Naive B cell (primary cell): Measurements from ENCODE around the gene CZIB. TPM values are rescaled to one million over a fixed set of nuclear protein-coding genes. Genes with fewer than 3 reads are reported as not detected.

Source experiments
- ATAC-seq, 2 donors: fragments of 150-1000 bp; cut with Tn5 transposase; 2 replicates each; pipeline ENCODE4 v1.10.0; 2021; ENCODE audit warnings: low read depth in 2 of 2, mild to moderate bottlenecking in 2 of 2, moderate library complexity in 2 of 2
- DNase-seq: peaks from one replicate; pipeline ENCODE4 v3.0.0; 2022
- H3K27ac Mint-ChIP-seq, 6 donors: one replicate each; pipeline ENCODE4 v1.8.0; 2020 to 2022; ENCODE audit warnings: mild to moderate bottlenecking in 6 of 6, mixed read lengths in 6 of 6, moderate library complexity in 5 of 6, inconsistent platforms in 2 of 6
- H3K27me3 Mint-ChIP-seq, 3 donors: one replicate each; pipeline ENCODE4 v1.8.0; 2021 to 2022; ENCODE audit warnings: mixed read lengths in 3 of 3, mild to moderate bottlenecking in 1 of 3
- H3K36me3 Mint-ChIP-seq, 2 donors: one replicate each; pipeline ENCODE4 v1.8.0; 2020 to 2022; ENCODE audit warnings: mixed read lengths in 2 of 2, inconsistent platforms in 1 of 2, mild to moderate bottlenecking in 1 of 2
- H3K4me1 Mint-ChIP-seq, 3 donors: one replicate each; pipeline ENCODE4 v1.8.0; 2020 to 2022; ENCODE audit warnings: mixed read lengths in 3 of 3, inconsistent platforms in 1 of 3, mild to moderate bottlenecking in 1 of 3, moderate library complexity in 1 of 3
- H3K4me3 Mint-ChIP-seq, 8 donors: one replicate each; pipeline ENCODE4 v1.8.0; 2020 to 2022; ENCODE audit warnings: mild to moderate bottlenecking in 8 of 8, mixed read lengths in 8 of 8, moderate library complexity in 8 of 8, inconsistent platforms in 2 of 8
- H3K9me3 Mint-ChIP-seq, 7 donors: one replicate each; pipeline ENCODE4 v1.8.0; 2020 to 2022; ENCODE audit warnings: mixed read lengths in 7 of 7, mild to moderate bottlenecking in 5 of 7, inconsistent platforms in 2 of 7, moderate library complexity in 1 of 7
- polyA plus RNA-seq, 6 donors: library from polyadenylated mRNA; unstranded; fragments of 300-500 nt; fragmentation: Illumina TruSeq; gene quantifications; one replicate each; pipeline ENCODE4 v1.2.3, GENCODE V29; 2021; ENCODE audit warnings: low read depth in 6 of 6

The CZIB gene
- polyA plus RNA-seq, result 10 to 100 TPM; 34.5 to 63.0 (median 52.5) TPM

- Mint-ChIP-seq H3K9me3 (no peaks in the 10 kb centered on the region), H3K4me3 (peak within 1 kb of the TSS; percentile 88 to 97 (median 96)), H3K4me1 (peaks cover 19 to 27% (median 22%) of the 10 kb centered on the region in 3 donors), H3K27ac (peak within 1 kb of the TSS; percentile 96 to 98 (median 98)), H3K36me3 (no peaks in the 10 kb centered on the region), H3K27me3 (no peaks in the 10 kb centered on the region)
- DNase-seq (peak; percentile 95), ATAC-seq (peak; percentile 91)
These were observed at the start of gene CZIB for GRCh38 chr1:53220171-53220961. Gene CZIB, minus strand, starts transcription at chr1:53220634. Its CDS starts 59 bp downstream, at chr1:53220575.

DNA sequence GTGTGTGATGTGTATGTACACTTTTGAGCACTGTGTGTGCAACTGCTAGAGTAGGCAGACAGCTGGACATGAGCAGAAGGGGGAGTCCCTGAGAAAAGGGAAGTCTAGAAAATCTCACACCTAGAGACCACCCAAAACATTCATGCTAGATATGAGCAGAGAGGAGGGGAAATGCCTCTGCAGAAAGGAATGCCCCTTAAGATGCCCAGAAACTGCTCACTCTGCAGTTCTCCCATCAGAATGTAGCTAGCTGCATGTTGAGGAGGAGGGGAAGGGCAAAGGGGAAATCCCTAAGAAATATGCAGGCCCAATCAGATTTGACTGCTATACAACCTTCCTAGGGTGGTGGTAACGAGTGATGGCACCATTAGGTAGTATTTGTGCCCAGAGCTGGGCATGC, 49.7 kb upstream of the CZIB start:
- no peak for DNase-seq
- Mint-ChIP-seq H3K4me1 (peaks cover 9 to 13% (median 10%) of the 10 kb centered on the region in 3 donors), H3K27ac (no peak overlapping the region), H3K9me3 (no peaks in the 10 kb centered on the region), H3K27me3 (no peaks in the 10 kb centered on the region), H3K36me3 (peaks cover 0 to 4% of the 10 kb centered on the region in 2 donors), H3K4me3 (no peak overlapping the region)
- ATAC-seq, result peak; percentile 67 to 72

GRCh38 chr1:53267761-53268160, 47.3 kb upstream of the CZIB start:
- no peaks in the 10 kb centered on the region for H3K27me3 Mint-ChIP-seq
- DNase-seq (no peak), ATAC-seq (no peak)
- H3K36me3 Mint-ChIP-seq, result peaks cover 0 to 11% of the 10 kb centered on the region in 2 donors
- H3K27ac Mint-ChIP-seq, result peak overlapping the region in 1 of 6 donors; percentile 4
- no peak overlapping the region for H3K4me3 Mint-ChIP-seq
- peaks cover 9 to 13% (median 10%) of the 10 kb centered on the region in 3 donors for H3K4me1 Mint-ChIP-seq
- no peaks in the 10 kb centered on the region for H3K9me3 Mint-ChIP-seq

DNA sequence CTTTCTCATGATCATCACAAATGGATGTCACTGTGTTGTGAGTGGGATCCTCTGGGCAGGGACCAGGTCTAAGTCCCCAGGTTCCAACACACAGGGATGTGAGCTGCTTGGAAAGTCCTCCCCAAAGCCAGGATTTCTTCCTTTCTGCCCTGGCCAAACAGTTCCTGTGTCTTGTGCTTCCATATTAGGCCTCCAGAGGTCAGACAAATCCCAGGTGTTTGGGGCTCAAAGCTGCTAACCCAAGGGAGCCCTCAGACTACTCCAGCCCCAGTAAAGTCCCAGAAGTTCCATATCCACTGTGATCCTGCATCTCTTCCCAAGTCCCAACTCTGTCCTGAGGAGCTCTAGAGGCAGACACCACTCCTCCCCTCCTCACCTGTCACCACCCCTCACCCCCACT, 45.6 kb upstream of the CZIB start:
- H3K27me3 Mint-ChIP-seq, result no peaks in the 10 kb centered on the region
- ATAC-seq (no peak), DNase-seq (no peak)
- H3K27ac Mint-ChIP-seq, result no peak overlapping the region
- H3K9me3 Mint-ChIP-seq, result no peaks in the 10 kb centered on the region
- H3K36me3 Mint-ChIP-seq, result peaks cover 0 to 11% of the 10 kb centered on the region in 2 donors
- H3K4me1 Mint-ChIP-seq, result peaks cover 9 to 13% (median 10%) of the 10 kb centered on the region in 3 donors
- no peak overlapping the region for H3K4me3 Mint-ChIP-seq

GRCh38 chr1:53265581-53265980, 45.1 kb upstream of the CZIB start:
- ATAC-seq, result no peak
- Mint-ChIP-seq H3K9me3 (no peaks in the 10 kb centered on the region), H3K27me3 (no peaks in the 10 kb centered on the region), H3K27ac (peak overlapping the region in 2 of 6 donors; percentile 16 to 39), H3K4me3 (no peak overlapping the region), H3K36me3 (peaks cover 0 to 11% of the 10 kb centered on the region in 2 donors), H3K4me1 (peaks cover 6 to 10% (median 9%) of the 10 kb centered on the region in 3 donors)
- DNase-seq, result no peak

DNA sequence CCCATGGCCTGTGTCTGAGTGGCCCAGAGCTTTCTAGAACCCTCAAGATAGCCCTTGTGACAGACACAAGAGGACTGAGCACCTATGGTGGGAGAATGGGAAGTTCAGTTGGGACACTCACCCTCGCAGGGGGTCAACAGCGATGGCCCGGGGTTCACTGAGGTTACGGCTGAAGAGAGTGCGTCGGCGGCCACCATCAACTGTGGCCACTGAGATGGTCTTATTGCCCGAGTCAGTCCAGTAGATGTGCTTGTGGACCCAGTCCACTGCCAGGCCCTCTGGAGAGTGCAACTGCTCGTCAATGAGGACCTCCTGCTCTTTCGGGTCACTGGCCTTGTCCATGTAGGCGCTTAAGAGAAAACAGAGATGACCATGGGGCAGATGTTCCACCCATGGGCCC, 43.6 kb upstream of the CZIB start:
- DNase-seq, result no peak
- no peak overlapping the region for H3K27ac Mint-ChIP-seq
- H3K4me1 Mint-ChIP-seq, result no peaks in the 10 kb centered on the region
- peaks cover 0 to 11% of the 10 kb centered on the region in 2 donors for H3K36me3 Mint-ChIP-seq
- H3K9me3 Mint-ChIP-seq, result no peaks in the 10 kb centered on the region
- H3K4me3 Mint-ChIP-seq, result no peak overlapping the region
- no peaks in the 10 kb centered on the region for H3K27me3 Mint-ChIP-seq
- no peak for ATAC-seq

- Mint-ChIP-seq H3K27me3 (no peaks in the 10 kb centered on the region), H3K27ac (no peak overlapping the region), H3K4me1 (no peaks in the 10 kb centered on the region), H3K9me3 (no peaks in the 10 kb centered on the region), H3K36me3 (peaks cover 0 to 11% of the 10 kb centered on the region in 2 donors), H3K4me3 (no peak overlapping the region)
- no peak for ATAC-seq
- DNase-seq, result no peak
These were observed 41.6 kb upstream of the CZIB start for GRCh38 chr1:53262000-53262399.

GRCh38 chr1:53260631-53261247, 40.3 kb upstream of the CZIB start:
- Mint-ChIP-seq H3K4me3 (no peak overlapping the region), H3K4me1 (no peaks in the 10 kb centered on the region), H3K27me3 (no peaks in the 10 kb centered on the region), H3K27ac (no peak overlapping the region), H3K36me3 (peaks cover 0 to 7% of the 10 kb centered on the region in 2 donors), H3K9me3 (no peaks in the 10 kb centered on the region)
- ATAC-seq, result no peak
- no peak for DNase-seq

GRCh38 chr1:53259932-53260331, 39.5 kb upstream of the CZIB start:
- Mint-ChIP-seq H3K4me3 (no peak overlapping the region), H3K27ac (peak overlapping the region in 3 of 6 donors; percentile 16 to 83 (median 67)), H3K4me1 (no peaks in the 10 kb centered on the region), H3K9me3 (no peaks in the 10 kb centered on the region), H3K27me3 (no peaks in the 10 kb centered on the region), H3K36me3 (peaks cover 0 to 7% of the 10 kb centered on the region in 2 donors)
- no peak for ATAC-seq
- no peak for DNase-seq

DNA sequence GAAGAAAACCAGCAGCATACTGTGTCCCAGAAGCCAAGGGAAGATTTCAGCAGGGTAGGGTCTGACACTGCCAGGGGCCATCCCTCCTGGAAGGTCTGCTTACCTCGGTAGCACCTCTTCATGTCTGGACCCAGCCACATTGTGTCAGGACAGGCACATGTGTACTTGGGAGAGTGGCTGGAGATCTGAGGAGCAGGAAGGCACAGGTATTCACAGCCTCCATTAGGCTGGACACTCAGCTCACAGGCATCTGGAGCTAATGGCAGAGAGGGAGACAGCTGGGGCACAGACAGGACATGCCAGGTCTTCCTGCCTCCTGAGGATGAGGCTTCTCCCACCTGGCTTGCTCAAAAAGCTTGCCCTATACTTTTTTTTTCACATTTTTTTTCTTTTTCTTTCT, 37.8 kb upstream of the CZIB start:
- H3K27me3 Mint-ChIP-seq, result no peaks in the 10 kb centered on the region
- ATAC-seq (no peak), DNase-seq (no peak)
- no peaks in the 10 kb centered on the region for H3K36me3 Mint-ChIP-seq
- no peaks in the 10 kb centered on the region for H3K4me1 Mint-ChIP-seq
- H3K27ac Mint-ChIP-seq, result no peak overlapping the region
- no peak overlapping the region for H3K4me3 Mint-ChIP-seq
- H3K9me3 Mint-ChIP-seq, result no peaks in the 10 kb centered on the region

DNA sequence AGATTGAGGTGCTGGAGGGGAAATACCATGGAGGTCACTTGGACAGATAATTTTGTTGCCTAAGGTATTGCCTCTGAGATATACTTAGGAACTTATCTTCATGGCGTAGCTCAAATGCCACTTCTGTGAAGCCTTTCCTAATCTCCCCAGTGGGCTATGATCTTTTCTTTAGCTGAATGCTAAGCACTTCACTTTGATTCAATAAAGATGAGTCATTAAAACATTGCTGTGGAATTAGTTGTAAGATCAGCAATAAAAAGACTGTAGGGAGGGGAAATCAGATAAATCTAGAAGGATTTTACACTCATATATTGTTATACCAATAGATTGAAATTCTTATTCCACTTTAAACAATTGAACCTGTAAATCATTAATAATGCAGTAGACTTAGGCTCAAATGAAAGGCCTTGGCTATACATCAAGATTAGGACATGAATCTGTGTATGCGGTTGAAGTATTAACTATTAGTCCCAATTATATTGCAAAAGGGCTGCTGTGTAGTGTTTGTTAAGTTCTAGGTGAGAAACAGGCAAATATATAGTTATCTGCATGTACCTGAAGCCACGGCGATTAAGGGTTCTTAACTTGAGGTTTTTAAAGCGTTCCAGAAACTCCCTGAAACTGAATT, 37.1 kb upstream of the CZIB start:
- ATAC-seq, result no peak
- H3K4me1 Mint-ChIP-seq, result no peaks in the 10 kb centered on the region
- no peaks in the 10 kb centered on the region for H3K27me3 Mint-ChIP-seq
- no peak overlapping the region for H3K27ac Mint-ChIP-seq
- no peaks in the 10 kb centered on the region for H3K36me3 Mint-ChIP-seq
- H3K4me3 Mint-ChIP-seq, result no peak overlapping the region
- H3K9me3 Mint-ChIP-seq, result no peaks in the 10 kb centered on the region
- no peak for DNase-seq

DNA sequence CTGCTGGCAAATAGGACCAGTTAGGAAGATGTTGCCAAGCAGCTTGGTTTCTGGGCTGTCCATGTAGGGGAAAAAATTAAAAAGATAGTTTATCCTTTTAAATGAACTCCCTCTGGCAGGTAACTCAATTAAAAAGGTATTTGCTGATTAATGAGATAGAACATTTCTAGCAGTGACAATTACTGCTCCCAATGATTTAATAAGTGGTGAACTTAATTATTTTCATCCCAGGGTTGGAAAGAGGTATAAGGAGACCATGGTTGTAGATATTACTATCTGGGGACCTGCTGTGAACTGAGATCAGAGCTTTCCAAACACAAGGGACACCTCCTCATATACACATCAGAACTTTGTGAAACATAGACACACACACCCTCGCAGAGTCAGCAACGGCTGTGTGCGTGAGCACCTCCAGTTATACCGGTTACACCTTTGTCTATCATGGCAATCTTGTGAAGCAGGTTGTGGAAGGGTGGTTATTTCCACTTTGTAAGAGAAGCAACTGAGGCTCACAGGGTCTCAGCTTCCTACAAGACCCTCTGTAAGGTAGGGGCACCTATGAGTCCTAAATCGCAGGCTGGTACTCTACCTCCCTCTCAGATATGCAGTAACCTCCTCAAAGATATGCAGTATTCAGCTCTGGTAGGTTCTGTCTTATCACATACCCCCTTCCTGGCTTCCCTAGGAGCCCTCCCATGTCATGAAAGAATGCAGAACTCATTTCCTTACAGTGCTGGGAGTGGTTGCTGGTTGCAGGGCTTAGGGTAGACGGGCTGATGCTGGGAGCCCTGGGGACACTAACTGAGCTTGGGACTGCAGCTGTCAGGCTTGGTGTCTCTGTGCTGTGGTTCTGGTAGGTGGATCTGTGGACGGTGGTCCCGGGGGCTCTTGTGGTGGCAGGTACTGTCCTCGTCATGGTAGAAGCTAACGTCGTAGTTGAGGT, 36.3 kb upstream of the CZIB start:
- no peak for DNase-seq
- ATAC-seq, result no peak
- Mint-ChIP-seq H3K4me3 (no peak overlapping the region), H3K9me3 (no peaks in the 10 kb centered on the region), H3K27ac (peak overlapping the region in 2 of 6 donors; percentile 24 to 76), H3K36me3 (no peaks in the 10 kb centered on the region), H3K4me1 (no peaks in the 10 kb centered on the region), H3K27me3 (no peaks in the 10 kb centered on the region)

DNA sequence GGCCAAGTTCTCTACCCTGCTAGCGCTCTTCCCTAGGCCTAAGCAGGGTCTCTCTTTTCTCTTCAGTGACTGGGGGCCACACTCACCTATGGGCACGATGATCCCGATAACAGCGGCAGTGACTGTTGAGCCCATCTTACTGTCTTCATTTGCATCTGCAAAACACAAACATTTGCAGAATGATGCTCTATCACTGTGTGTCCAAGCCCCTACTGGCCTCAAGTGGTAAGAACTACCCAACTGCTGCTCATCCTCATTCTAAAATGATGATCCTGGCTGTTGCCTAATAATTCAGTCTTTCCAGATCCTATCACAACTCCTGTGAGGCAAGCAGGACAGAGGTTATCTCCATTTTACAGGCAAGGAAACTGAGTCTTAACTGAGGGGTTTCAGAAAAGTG, 34.6 kb upstream of the CZIB start:
- H3K36me3 Mint-ChIP-seq, result no peaks in the 10 kb centered on the region

More for the DNA sequence above, 34.6 kb upstream of the CZIB start:
- H3K27ac Mint-ChIP-seq, result peak overlapping the region in 1 of 6 donors; percentile 69
- H3K27me3 Mint-ChIP-seq, result no peaks in the 10 kb centered on the region
- ATAC-seq (no peak), DNase-seq (no peak)
- H3K4me3 Mint-ChIP-seq, result no peak overlapping the region
- H3K9me3 Mint-ChIP-seq, result no peaks in the 10 kb centered on the region
- H3K4me1 Mint-ChIP-seq, result no peaks in the 10 kb centered on the region
